ENCODE data around the gene MAGED4B.

DNA sequence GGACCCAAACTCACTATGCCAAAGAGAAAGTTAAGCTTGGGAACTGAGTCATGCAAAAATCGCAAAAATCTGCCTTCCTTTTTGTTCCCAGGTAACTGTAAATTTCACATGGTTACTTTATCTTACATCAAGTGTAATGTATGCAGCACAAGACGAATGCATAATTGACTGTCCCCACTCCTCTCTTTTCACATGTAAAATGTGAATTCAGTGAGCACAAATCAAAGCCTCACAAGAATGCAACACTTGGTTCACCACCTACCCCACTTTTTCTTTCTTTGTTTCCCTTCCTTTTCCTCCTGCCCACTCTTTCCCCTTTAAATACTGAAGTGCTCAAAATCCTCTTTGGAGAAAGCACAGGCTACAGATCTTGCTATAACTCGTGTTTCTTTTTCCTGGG lies 53.2 kb downstream of the MAGED4B start:
- TF ChIP-seq, protein P1, sequence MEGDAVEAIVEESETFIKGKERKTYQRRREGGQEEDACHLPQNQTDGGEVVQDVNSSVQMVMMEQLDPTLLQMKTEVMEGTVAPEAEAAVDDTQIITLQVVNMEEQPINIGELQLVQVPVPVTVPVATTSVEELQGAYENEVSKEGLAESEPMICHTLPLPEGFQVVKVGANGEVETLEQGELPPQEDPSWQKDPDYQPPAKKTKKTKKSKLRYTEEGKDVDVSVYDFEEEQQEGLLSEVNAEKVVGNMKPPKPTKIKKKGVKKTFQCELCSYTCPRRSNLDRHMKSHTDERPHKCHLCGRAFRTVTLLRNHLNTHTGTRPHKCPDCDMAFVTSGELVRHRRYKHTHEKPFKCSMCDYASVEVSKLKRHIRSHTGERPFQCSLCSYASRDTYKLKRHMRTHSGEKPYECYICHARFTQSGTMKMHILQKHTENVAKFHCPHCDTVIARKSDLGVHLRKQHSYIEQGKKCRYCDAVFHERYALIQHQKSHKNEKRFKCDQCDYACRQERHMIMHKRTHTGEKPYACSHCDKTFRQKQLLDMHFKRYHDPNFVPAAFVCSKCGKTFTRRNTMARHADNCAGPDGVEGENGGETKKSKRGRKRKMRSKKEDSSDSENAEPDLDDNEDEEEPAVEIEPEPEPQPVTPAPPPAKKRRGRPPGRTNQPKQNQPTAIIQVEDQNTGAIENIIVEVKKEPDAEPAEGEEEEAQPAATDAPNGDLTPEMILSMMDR (IDR thresholded peaks at IDR 0.05), result no peak
- TF ChIP-seq EZH2 (IDR thresholded peaks at IDR 0.05; ENCODE audit: borderline replicate concordance, insufficient read depth, low read depth, low read length, poor library complexity, severe bottlenecking), result no peak

All from B cell (primary cell).